ENCODE data around the gene WDR26.
"Not testable (repeated sequence)": the region's sequence is repeated elsewhere in the genome, so short reads cannot be mapped to it uniquely, and the experiment has no call there.

Gene WDR26

GRCh38 chr1:224348137-224348536 lies 86.5 kb downstream of the WDR26 start:
- no peak for DNase-seq (ENCODE audit: low spot score)

- no peak for DNase-seq (ENCODE audit: low spot score)
Observed at GRCh38 chr1:224343679-224344078, 90.9 kb downstream of the WDR26 start.

GRCh38 chr1:224340453-224341384 lies 93.9 kb downstream of the WDR26 start:
- not testable (repeated sequence) for DNase-seq (ENCODE audit: low spot score)

GRCh38 chr1:224339442-224340033 lies 95.1 kb downstream of the WDR26 start:
- DNase-seq (ENCODE audit: low spot score) = no peak

- no peak for DNase-seq (ENCODE audit: low spot score)
Observed at GRCh38 chr1:224338150-224338838, 96.3 kb downstream of the WDR26 start.
